T-helper 2 cell (primary cell): ENCODE data around the gene NRIP1.

Source experiments
- DNase-seq, 5 experiments: peaks; one replicate each; pipeline versions ENCODE4 v3.0.0 to v3.0.0-alpha.2; 2012 to 2022

NRIP1 gene

GRCh38 chr21:15065392-15066122, 757 bp upstream of the NRIP1 start:
- DNase-seq = peak in 4 of 5 experiments; percentile 39 to 72 (median 56)

DNA sequence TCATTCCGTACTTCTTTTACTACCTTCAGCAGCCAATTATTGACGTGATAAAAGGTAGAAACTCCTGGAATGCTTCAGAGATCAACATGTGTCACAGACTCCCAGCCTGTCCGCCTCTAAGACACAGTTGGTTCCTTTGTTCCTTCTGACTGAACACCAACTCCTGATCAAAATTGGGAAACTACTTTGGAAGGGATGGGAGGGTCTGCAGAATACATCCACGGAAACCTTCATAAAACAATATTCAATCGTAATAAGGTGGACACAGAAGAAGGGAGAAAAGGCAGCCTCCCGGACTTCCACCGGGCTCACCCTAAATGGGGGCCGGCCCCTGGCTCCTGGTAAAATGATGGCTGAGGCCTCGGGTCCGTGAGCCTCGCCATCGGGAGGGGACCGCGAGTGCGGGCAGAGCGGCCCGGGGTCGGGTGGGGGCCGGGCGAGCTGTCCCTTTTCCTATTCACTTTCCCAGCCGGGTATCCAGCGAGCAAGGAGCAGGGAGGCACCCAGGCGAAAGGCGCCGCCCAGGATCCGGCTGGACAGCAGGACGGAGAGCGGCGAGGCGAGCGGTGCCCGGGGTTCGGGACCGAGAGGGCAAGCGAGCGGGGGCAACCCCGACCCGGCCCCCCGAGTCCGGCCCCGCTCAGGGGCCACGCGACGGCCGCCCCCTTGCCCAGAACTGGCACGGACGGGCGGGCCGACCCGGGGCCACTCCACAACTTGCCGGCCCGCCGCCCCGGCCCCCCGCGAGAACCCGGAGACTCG, 805 bp downstream of the NRIP1 start:
- DNase-seq = no peak

GRCh38 chr21:15063081-15063813, 1.6 kb downstream of the NRIP1 start:
- no peak for DNase-seq

GRCh38 chr21:15062606-15062965, 2.2 kb downstream of the NRIP1 start:
- DNase-seq = peak in 1 of 5 experiments; percentile 23

GRCh38 chr21:15061747-15062605, 2.8 kb downstream of the NRIP1 start:
- DNase-seq = no peak

DNA sequence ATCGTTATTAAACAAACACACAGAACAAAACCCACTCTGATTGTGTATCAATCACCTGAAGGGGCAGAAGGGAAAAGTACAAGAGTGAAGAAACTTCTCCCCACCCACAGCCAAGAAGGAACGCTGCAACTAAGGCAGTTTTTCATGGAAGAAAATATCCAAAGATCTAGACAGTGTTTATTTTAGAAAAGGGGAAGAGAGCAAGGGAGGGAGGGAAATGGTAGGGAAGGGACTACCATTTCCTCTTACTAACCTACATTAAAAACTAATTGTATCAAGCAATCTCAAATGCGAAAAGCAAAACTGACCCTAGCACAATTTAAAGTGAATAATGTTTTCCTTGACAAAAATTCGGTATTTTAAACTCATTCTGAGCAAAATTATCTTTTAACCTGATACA, 3.5 kb downstream of the NRIP1 start:
- no peak for DNase-seq

DNA sequence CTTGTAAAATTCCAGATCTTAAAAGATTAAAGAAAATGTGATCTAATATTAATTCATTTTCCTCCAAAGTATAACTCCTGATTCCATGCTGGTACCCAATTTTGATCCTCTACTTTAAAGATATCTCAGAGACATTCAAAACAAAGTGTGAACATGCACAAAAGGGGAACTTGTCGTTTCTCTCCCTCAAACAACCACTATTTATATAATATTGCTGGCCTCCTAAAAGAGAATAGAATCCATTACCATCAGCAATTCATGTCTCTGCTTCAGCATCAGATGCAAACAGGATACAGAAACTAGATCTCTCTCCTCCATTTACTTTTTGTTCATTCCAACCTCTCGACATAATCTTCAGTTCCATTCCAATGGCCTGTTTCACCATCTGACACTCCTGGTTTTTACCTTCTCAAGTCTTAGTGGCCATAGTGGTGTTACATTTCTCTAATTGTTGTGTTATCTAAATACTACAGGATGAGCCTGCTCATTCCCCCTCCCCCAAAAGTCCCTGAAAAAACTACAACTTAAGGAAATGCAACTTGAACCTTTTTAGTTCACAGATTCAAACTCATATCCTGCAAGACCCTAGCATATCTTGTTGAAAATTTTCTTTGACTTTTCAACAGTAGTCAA, 4.1 kb downstream of the NRIP1 start:
- no peak for DNase-seq

DNA sequence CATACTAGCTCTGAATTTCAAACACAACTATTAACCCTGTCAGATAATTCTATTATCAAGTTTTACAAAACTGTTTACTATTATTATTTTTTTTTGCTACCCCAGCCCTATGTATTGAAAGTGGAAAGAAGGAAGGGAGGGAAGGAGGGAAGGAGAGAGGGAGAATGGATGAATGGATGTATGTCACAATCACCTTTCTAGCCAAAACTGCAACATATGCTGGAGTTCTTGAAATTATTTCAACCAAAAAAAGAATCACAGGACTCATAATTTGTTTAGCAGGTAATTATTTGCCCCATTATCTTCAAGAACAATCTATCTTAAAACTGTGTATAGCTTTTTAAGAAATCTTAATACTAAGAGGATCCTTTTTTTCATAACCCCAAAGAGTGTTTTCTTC, 5.4 kb downstream of the NRIP1 start:
- no peak for DNase-seq

DNA sequence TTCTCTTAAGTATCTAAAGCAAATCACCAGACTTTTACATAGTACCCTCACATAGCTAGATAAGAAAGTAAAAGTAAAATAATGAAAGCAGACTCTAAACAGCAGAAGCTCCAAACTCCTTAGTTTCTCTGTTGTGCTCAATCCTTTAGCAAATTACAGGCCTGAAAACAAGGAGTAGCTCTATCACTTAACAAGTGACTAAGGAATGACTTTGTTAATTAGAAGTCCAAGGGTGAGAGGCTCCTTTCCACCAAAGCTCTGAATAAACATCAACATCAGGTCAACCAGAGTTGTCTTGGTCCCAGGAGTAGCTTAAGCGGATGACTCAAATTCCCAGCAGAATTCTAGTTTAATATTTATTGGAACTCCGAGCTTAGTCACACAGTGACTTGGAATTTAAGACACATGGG, 5.9 kb downstream of the NRIP1 start:
- DNase-seq = no peak

- no peak for DNase-seq
These were observed 7.5 kb downstream of the NRIP1 start for GRCh38 chr21:15057285-15057684.

GRCh38 chr21:15054606-15055239, 10.1 kb downstream of the NRIP1 start:
- DNase-seq = no peak

DNA sequence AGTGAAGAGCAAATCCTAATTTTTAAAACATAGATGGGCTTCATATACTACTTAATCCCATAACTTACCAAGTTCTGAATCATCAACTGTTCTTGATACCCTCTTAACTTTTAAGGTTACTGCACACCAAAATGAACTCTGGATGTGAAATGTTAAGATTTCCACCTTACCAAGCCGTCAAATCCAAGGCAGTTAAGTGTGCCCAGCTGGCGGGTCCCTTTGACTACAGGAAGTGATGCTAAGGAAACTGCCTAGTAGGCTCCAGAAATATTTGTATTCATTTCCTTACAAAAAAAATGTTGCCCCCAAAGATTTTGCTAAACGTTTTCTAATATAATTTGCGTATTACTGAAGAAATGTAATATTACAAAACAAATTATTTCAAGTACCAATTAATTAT, 10.7 kb downstream of the NRIP1 start:
- no peak for DNase-seq

DNA sequence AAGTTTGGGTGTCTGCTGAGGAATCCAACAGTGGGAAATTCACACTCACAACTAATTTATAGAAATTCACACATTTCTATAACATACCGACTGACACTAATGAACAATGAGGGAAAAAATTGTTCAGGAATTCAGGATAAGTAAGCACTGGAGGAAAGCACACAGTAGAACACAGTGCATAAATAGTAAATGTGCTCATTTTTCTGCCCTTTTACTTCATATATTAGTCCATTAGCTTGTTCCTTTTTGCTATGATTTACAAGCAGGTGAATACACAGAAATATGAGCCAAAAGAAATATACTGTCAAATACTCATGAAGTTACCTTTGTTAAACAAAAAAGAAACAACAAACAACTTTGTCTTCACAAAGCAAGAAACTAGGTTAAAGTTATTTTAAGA, 11.3 kb downstream of the NRIP1 start:
- no peak for DNase-seq

DNA sequence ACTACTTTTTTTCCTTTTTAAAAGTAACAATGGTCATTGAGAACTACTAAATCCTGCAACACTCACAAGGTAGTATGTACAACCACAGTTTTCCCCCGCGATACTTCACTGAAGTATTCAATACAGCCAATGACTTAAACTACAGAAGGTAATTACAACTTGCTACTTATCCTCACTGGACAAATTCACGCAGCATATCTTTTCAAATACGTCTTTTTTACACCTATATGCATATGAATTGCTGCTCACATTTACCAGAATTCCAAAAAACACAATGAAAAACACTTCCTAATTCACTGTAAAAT, 12.4 kb downstream of the NRIP1 start:
- DNase-seq = no peak

GRCh38 chr21:15051644-15052458, 12.9 kb downstream of the NRIP1 start:
- DNase-seq = peak in 1 of 5 experiments; percentile 40

DNA sequence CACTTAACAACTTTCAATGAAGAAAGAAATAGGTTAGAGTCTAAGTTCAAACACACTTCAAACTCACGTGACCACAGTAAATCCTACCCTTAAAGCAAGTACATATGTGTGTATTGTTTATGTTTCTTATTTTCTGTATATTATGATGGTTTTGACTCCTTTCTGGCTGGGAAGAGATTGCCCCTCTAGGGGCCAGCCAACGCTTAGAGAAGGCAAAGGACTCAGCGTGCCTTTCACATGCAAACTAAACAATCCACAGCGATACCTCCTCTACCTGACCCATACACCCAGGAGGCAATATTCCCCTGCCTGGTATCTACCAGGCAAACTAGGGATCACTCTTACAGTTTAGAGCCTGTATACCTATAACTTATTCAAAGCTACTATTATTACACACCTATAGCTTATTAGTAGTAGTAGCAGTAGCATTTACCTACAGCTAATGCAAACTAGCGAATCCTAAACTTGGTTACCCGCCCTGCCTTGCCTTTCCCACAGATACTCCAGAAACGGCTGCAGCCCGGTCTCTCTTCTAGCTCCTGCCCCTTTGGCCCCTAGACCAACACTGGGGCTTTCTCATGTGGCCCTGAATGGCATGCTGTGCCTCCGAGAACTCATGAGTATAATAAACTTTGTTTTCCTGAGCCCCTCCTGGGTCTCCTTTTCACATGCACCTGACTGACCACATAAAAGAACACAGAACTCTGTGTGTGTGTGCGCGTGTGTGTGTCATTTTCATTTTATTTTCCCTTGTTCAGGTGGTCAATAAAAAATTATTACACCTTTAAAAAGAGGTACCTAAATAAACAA, 14.0 kb downstream of the NRIP1 start:
- no peak for DNase-seq

DNA sequence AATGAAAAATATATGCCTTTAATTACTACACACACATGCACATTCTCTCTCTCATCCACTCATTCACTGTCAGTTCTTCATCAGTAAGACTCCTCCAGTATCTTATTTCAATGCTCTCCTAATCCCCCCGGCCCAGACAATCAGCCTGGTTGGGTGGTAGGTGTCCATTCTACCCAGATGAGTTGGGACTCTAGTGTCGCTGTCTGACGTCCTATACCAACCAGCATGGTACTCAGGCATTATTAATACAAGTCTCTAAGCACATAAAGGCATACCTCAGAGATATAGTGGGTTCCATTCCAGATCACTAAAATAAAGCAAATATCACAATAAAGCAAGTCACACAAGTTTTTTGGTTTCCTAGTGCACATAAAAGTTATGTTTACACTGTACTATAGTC, 19.8 kb downstream of the NRIP1 start:
- no peak for DNase-seq

DNA sequence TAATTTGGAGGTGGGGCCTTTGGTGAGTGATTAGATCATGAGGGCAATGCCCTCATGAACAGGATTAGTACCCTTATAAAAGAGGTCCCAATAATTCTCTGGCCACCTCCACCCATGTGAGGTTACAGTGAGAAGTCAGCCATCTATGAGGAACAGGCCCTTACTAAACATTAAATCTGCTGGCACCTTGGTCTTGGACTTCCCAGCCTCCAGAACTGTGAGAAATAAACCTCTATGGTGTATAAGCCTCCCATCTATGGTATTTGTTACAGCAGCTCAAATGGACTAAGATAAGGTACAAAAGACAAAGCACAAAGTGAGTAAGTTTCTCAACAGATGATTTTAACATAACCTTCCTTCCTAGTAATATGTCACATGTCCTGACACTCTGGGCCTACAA, 22.3 kb downstream of the NRIP1 start:
- DNase-seq = no peak

DNA sequence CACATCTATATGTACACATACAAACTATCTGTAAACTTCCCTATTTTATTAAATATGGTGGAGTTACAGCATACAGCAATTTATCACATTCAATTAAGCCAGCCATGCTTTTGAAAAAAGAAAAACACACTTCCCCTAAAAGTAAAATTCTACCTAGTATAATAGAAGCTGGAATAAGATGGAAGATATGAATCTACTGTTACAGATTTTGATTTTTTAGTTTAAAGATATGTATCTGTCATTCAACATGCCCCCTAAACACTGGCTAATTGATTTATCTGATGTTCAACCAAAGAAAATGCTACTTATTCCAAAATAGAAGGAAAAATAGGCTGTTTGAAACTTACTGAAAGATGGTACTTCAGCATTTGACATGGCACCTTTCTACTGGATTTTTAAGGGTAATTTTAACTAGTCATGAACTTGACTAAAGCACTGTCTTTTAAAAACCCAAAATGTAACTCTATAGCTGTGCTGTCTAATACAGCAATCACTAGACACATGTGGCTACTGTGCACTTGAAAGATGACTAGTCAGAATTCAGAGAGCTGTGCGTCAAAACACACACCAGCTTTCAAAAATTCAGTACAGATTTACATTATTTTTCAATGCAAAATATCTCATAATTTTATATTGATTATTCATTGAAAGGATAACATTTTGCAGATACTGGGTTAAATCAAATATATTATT, 25.0 kb downstream of the NRIP1 start:
- DNase-seq = no peak

DNA sequence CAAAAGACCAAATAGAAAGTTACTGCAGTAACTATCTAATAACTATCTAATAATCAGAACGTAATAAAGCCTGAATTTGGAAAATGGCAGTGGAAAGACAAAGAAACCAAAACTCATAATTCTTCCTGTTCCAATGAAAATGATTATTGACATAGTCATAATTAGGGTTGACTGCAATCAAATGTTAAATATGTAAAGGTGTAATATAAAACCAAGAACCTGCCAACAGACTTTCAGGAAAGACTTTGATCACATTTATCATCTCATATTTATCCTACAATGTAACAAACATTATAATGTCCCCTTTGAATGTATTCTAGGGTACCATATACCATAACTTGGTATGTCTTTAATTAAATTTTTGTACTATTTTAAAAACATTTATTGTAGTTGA, 26.9 kb downstream of the NRIP1 start:
- no peak for DNase-seq
